ENCODE results near the gene FMN2.

The FMN2 gene

GRCh38 chr1:240086726-240087125, 5.0 kb upstream of the FMN2 start:
- FAIRE-seq = no peak
- no peak for TF ChIP-seq CTCF (IDR thresholded peaks at IDR 0.05; ENCODE audit: insufficient read depth, missing control alignments)
- DNase-seq (ENCODE audit: insufficient read length, low spot score) = no peak

- DNase-seq (ENCODE audit: insufficient read length, low spot score) (no peak), FAIRE-seq (peak; percentile 95)
- no peak for TF ChIP-seq CTCF (IDR thresholded peaks at IDR 0.05; ENCODE audit: insufficient read depth, missing control alignments)
Measured at GRCh38 chr1:240090014-240090413, 1.7 kb upstream of the FMN2 start.

GRCh38 chr1:240090957-240091600, 604 bp upstream of the FMN2 start:
- TF ChIP-seq CTCF (IDR thresholded peaks at IDR 0.05; ENCODE audit: insufficient read depth, missing control alignments) = no peak
- FAIRE-seq = peak; percentile 88
- DNase-seq (ENCODE audit: insufficient read length, low spot score) = no peak

GRCh38 chr1:240092301-240093119, 827 bp downstream of the FMN2 start:
- FAIRE-seq (no peak), DNase-seq (ENCODE audit: insufficient read length, low spot score) (no peak)
- peak; percentile 30 for TF ChIP-seq CTCF (IDR thresholded peaks at IDR 0.05; ENCODE audit: insufficient read depth, missing control alignments)

- DNase-seq (ENCODE audit: insufficient read length, low spot score) = no peak
- no peak for TF ChIP-seq CTCF (IDR thresholded peaks at IDR 0.05; ENCODE audit: insufficient read depth, missing control alignments)
- no peak for FAIRE-seq
Measured at GRCh38 chr1:240093120-240093961, 1.7 kb downstream of the FMN2 start.

GRCh38 chr1:240094041-240094722, 2.5 kb downstream of the FMN2 start:
- no peak for TF ChIP-seq CTCF (IDR thresholded peaks at IDR 0.05; ENCODE audit: insufficient read depth, missing control alignments)
- no peak for DNase-seq (ENCODE audit: insufficient read length, low spot score)
- peak; percentile 64 for FAIRE-seq

Measured in D721Med (cell line).